Ovary (tissue), 3 donors: ENCODE data around the gene TOB1.

Source experiments
- EP300 ChIP-seq: sonication (generic); formaldehyde crosslinking; IDR thresholded peaks from one replicate; pipeline ENCODE4 v1.6.1; 2017; ENCODE audit warnings: antibody characterized with exemption
- TF ChIP-seq, protein P1 (sequence below), 3 donors: fragments of 450-650 bp in 2 of 3; fragments of 200-600 bp in 1 of 3; IDR thresholded peaks; one replicate each; pipeline versions ENCODE4 v1.5.1 to v1.8.0; 2016 to 2022; ENCODE audit warnings: antibody characterized with exemption in 3 of 3, mild to moderate bottlenecking in 1 of 3
- donor health status: DM: no; HTN: no; CAD: no.

GRCh38 chr17:50837980-50838954, 27.9 kb downstream of the TOB1 start:
- TF ChIP-seq EP300 = no peak
- TF ChIP-seq, protein P1, sequence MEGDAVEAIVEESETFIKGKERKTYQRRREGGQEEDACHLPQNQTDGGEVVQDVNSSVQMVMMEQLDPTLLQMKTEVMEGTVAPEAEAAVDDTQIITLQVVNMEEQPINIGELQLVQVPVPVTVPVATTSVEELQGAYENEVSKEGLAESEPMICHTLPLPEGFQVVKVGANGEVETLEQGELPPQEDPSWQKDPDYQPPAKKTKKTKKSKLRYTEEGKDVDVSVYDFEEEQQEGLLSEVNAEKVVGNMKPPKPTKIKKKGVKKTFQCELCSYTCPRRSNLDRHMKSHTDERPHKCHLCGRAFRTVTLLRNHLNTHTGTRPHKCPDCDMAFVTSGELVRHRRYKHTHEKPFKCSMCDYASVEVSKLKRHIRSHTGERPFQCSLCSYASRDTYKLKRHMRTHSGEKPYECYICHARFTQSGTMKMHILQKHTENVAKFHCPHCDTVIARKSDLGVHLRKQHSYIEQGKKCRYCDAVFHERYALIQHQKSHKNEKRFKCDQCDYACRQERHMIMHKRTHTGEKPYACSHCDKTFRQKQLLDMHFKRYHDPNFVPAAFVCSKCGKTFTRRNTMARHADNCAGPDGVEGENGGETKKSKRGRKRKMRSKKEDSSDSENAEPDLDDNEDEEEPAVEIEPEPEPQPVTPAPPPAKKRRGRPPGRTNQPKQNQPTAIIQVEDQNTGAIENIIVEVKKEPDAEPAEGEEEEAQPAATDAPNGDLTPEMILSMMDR (IDR thresholded peaks at IDR 0.05) = no peak
